GM23338 (cell line): Measurements from ENCODE around the gene CAPN10. TPM values are rescaled to one million over a fixed set of nuclear protein-coding genes. Genes with fewer than 3 reads are reported as not detected.

Source experiments
- ATAC-seq: fragments of 200-7000 bp; cut with Tn5 transposase; 3 replicates; pipeline ENCODE4 v1.9.1; 2020
- DNase-seq: peaks from one replicate; pipeline ENCODE4 v3.0.0-alpha.2; 2015; ENCODE audit warnings: low spot score
- H2AFZ ChIP-seq: fragments of 200-600 bp; sonication (generic); 2 replicates; pipeline ENCODE4 v1.8.0; 2016; ENCODE audit warnings: antibody characterized with exemption, mild to moderate bottlenecking, moderate library complexity
- H3F3A ChIP-seq: fragments of 200-600 bp; sonication (generic); replicated peaks from 2 replicates; pipeline ENCODE4 v1.8.0; 2017; ENCODE audit warnings: antibody characterized with exemption, mixed run types, low read depth
- H3K27ac ChIP-seq: fragments of 200-600 bp; sonication (generic); 2 replicates; pipeline ENCODE4 v1.6.1; 2016; ENCODE audit warnings: low read depth
- H3K27me3 ChIP-seq: fragments of 200-600 bp; sonication (generic); 2 replicates; pipeline ENCODE4 v1.8.0; 2016; ENCODE audit warnings: mild to moderate bottlenecking, mixed run types, moderate library complexity; ENCODE audit not compliant: insufficient read depth
- H3K36me3 ChIP-seq: fragments of 200-600 bp; sonication (generic); 2 replicates; pipeline ENCODE4 v1.8.0; 2016; ENCODE audit warnings: mild to moderate bottlenecking; ENCODE audit not compliant: insufficient read depth
- H3K4me1 ChIP-seq: fragments of 200-600 bp; sonication (generic); 2 replicates; pipeline ENCODE4 v1.8.0; 2016; ENCODE audit warnings: mild to moderate bottlenecking, moderate library complexity; ENCODE audit not compliant: insufficient read depth
- H3K4me2 ChIP-seq: fragments of 200-600 bp; sonication (generic); 2 replicates; pipeline ENCODE4 v1.7.1; 2017; ENCODE audit warnings: mixed run types
- H3K4me3 ChIP-seq: fragments of 200-600 bp; sonication (generic); 2 replicates; pipeline ENCODE4 v1.6.1; 2016; ENCODE audit warnings: mixed run types
- H3K79me2 ChIP-seq: fragments of 200-600 bp; sonication (generic); replicated peaks from 2 replicates; pipeline ENCODE4 v1.8.0; 2017; ENCODE audit warnings: mild to moderate bottlenecking; ENCODE audit not compliant: insufficient read depth
- H3K9me2 ChIP-seq: fragments of 200-600 bp; sonication (generic); 2 replicates; pipeline ENCODE4 v1.8.0; 2017; ENCODE audit not compliant: insufficient read depth
- H4K20me1 ChIP-seq: fragments of 200-600 bp; sonication (generic); replicated peaks from 2 replicates; pipeline ENCODE4 v1.8.0; 2017; ENCODE audit warnings: mild to moderate bottlenecking; ENCODE audit not compliant: insufficient read depth
- H3K27ac Mint-ChIP-seq: 2 replicates; pipeline ENCODE4 v1.8.0; 2020; ENCODE audit warnings: inconsistent platforms, mild to moderate bottlenecking, moderate library complexity, mixed read lengths
- H3K27me3 Mint-ChIP-seq: 3 replicates; pipeline ENCODE4 v1.8.0; 2022; ENCODE audit warnings: low read depth, mild to moderate bottlenecking, moderate library complexity, mixed read lengths, inconsistent platforms; ENCODE audit not compliant: insufficient read depth, poor library complexity
- H3K36me3 Mint-ChIP-seq: 3 replicates; pipeline ENCODE4 v1.8.0; 2021; ENCODE audit warnings: low read depth, mild to moderate bottlenecking, inconsistent platforms, moderate library complexity, mixed read lengths
- H3K4me1 Mint-ChIP-seq: 3 replicates; pipeline ENCODE4 v1.8.0; 2020; ENCODE audit warnings: mild to moderate bottlenecking, inconsistent platforms, mixed read lengths
- H3K4me3 Mint-ChIP-seq: 3 replicates; pipeline ENCODE4 v1.8.0; 2021; ENCODE audit warnings: moderate library complexity, mild to moderate bottlenecking, inconsistent platforms, mixed read lengths
- H3K9me3 Mint-ChIP-seq: 3 replicates; pipeline ENCODE4 v1.8.0; 2020; ENCODE audit warnings: moderate library complexity, mild to moderate bottlenecking, inconsistent platforms, mixed read lengths
- CREB1 ChIP-seq: fragments of 250-450 bp; sonication (Bioruptor Pico); IDR thresholded peaks from 2 replicates; pipeline ENCODE4 v1.5.0; 2020; ENCODE audit warnings: low read depth, mild to moderate bottlenecking, moderate library complexity
- CTCF ChIP-seq, 2 experiments: fragments of 200-600 bp in 1 of 2; sonication (generic) in 1 of 2; conservative IDR thresholded peaks; 2 replicates each; pipeline versions ENCODE4 v1.5.1 to v1.6.1; 2016 to 2017; ENCODE audit warnings: antibody characterized with exemption in 2 of 2, low read depth in 2 of 2, mild to moderate bottlenecking in 2 of 2, moderate library complexity in 1 of 2
- ETS1 ChIP-seq: IDR thresholded peaks from 2 replicates; pipeline ENCODE4 v1.6.1; 2016; ENCODE audit warnings: antibody characterized with exemption
- EZH2 ChIP-seq: fragments of 200-600 bp; sonication (generic); IDR thresholded peaks from one replicate; pipeline ENCODE4 v1.8.0; 2017; ENCODE audit warnings: antibody characterized with exemption, mild to moderate bottlenecking, low read depth; ENCODE audit not compliant: unreplicated experiment
- EZH2phosphoT487 ChIP-seq: fragments of 200-600 bp; sonication (generic); IDR thresholded peaks from one replicate; pipeline ENCODE4 v1.8.1; 2018; ENCODE audit warnings: antibody characterized with exemption; ENCODE audit not compliant: unreplicated experiment
- JUNB ChIP-seq: IDR thresholded peaks from one replicate; pipeline ENCODE4 v1.6.1; 2016; ENCODE audit warnings: antibody characterized with exemption; ENCODE audit not compliant: unreplicated experiment
- POLR2AphosphoS5 ChIP-seq: IDR thresholded peaks from 2 replicates; pipeline ENCODE4 v1.6.1; 2016; ENCODE audit warnings: antibody characterized with exemption, low read depth
- STAT1 ChIP-seq: IDR thresholded peaks from one replicate; pipeline ENCODE4 v1.6.1; 2016; ENCODE audit warnings: antibody characterized with exemption; ENCODE audit not compliant: unreplicated experiment
- ZNF114 ChIP-seq: fragments of 250-450 bp; sonication (Bioruptor Pico); IDR thresholded peaks from 2 replicates; pipeline ENCODE4 v1.5.0; 2020; ENCODE audit warnings: mild to moderate bottlenecking, moderate library complexity
- ZNF331 ChIP-seq: fragments of 250-450 bp; sonication (Bioruptor Pico); IDR thresholded peaks from 2 replicates; pipeline ENCODE4 v1.5.0; 2020; ENCODE audit warnings: low read depth, mild to moderate bottlenecking, moderate library complexity
- ZNF462 ChIP-seq: fragments of 250-450 bp; sonication (Bioruptor Pico); IDR thresholded peaks from 2 replicates; pipeline ENCODE4 v1.5.0; 2020; ENCODE audit warnings: mild to moderate bottlenecking, moderate library complexity
- polyA plus RNA-seq: library from polyadenylated mRNA; unstranded; fragments of >200 nt; fragmentation: Nextera tagmentation; extraction: Ambion mirVana; gene quantifications from 2 replicates; pipeline ENCODE4 v1.2.1, GENCODE V29; 2016
- total RNA-seq: library from RNA; depleted of rRNA; stranded (reverse); fragments of >200 nt; shearing (Covaris generic); gene quantifications from 2 replicates; pipeline ENCODE4 v1.2.3, GENCODE V29; 2014

Gene CAPN10
- total and polyA plus RNA-seq, 2 experiments from 2014 or later, result 30.2 to 59.8 TPM

GRCh38 chr2:240570531-240571313 lies 15.8 kb upstream of the CAPN10 start:
- H3K9me2 ChIP-seq, result no peaks in the 10 kb centered on the region
- Mint-ChIP-seq H3K27me3 (peaks cover 37% of the 10 kb centered on the region), H3K4me1 (peaks cover 14% of the 10 kb centered on the region), H3K27ac (no peak overlapping the region), H3K4me3 (no peak overlapping the region), H3K36me3 (no peaks in the 10 kb centered on the region), H3K9me3 (no peaks in the 10 kb centered on the region)
- H3K36me3 ChIP-seq, result no peaks in the 10 kb centered on the region
- H3K27me3 ChIP-seq, result peaks cover 32% of the 10 kb centered on the region
- no peak overlapping the region for H3K4me2 ChIP-seq
- H3K4me1 ChIP-seq, result peaks cover 7% of the 10 kb centered on the region; the same call in 1 of the 2 replicates
- TF ChIP-seq JUNB, result no peak
- TF ChIP-seq ZNF331 (CRISPR knock-in tag), result no peak
- H3K27ac ChIP-seq, result no peak overlapping the region
- no peak overlapping the region for H3K4me3 ChIP-seq
- no peak for DNase-seq
- H3K79me2 ChIP-seq, result no peaks in the 10 kb centered on the region
- H3F3A ChIP-seq, result peaks cover 7% of the 10 kb centered on the region; the same call in 1 of the 2 replicates
- no peaks in the 10 kb centered on the region; the same call in 1 of the 2 replicates for H4K20me1 ChIP-seq
- ATAC-seq, result no peak
- H2AFZ ChIP-seq, result no peak overlapping the region

- peaks cover 3% of the 10 kb centered on the region; the same call in 1 of the 2 replicates for H3K4me1 ChIP-seq
- peaks cover 34% of the 10 kb centered on the region for H3K27me3 Mint-ChIP-seq
- H3K4me3 Mint-ChIP-seq, result no peak overlapping the region
- no peak overlapping the region for H3K27ac Mint-ChIP-seq
- peaks cover 32% of the 10 kb centered on the region for H3K27me3 ChIP-seq
- H2AFZ ChIP-seq, result no peak overlapping the region
- no peaks in the 10 kb centered on the region; the same call in 1 of the 2 replicates for H4K20me1 ChIP-seq
- no peaks in the 10 kb centered on the region for H3K9me3 Mint-ChIP-seq
- H3K27ac ChIP-seq, result no peak overlapping the region
- H3K4me2 ChIP-seq, result no peak overlapping the region
- H3K36me3 ChIP-seq, result no peaks in the 10 kb centered on the region
- no peaks in the 10 kb centered on the region for H3K79me2 ChIP-seq
- peaks cover 7% of the 10 kb centered on the region; the same call in 1 of the 2 replicates for H3F3A ChIP-seq
- DNase-seq (no peak), ATAC-seq (no peak)
- no peak overlapping the region for H3K4me3 ChIP-seq
- H3K36me3 Mint-ChIP-seq, result no peaks in the 10 kb centered on the region
- H3K9me2 ChIP-seq, result no peaks in the 10 kb centered on the region
- H3K4me1 Mint-ChIP-seq, result peaks cover 9% of the 10 kb centered on the region
- no peak for TF ChIP-seq JUNB
- no peak for TF ChIP-seq STAT1
- no peak for TF ChIP-seq EZH2
- TF ChIP-seq CTCF (conservative IDR thresholded peaks at IDR 0.05; ENCODE audit: low read depth in 2 of 2), result no peak
- TF ChIP-seq CREB1, result no peak
- TF ChIP-seq ZNF114 (CRISPR knock-in tag), result no peak
- TF ChIP-seq POLR2AphosphoS5, result no peak
- TF ChIP-seq ETS1, result no peak
- no peak for TF ChIP-seq ZNF462 (CRISPR knock-in tag)
- TF ChIP-seq EZH2phosphoT487, result no peak
Observed at GRCh38 chr2:240571314-240571973, 15.1 kb upstream of the CAPN10 start.
